Gastroesophageal sphincter (tissue), 3 donors: ENCODE results near the gene SPATC1L.
"Not testable (repeated sequence)": the region's sequence is repeated elsewhere in the genome, so short reads cannot be mapped to it uniquely, and the experiment has no call there.

Experiments used
- CTCF ChIP-seq, 4 experiments: fragments of 200-600 bp in 2 of 4; fragments of 450-650 bp in 2 of 4; sonication (generic) in 1 of 4; IDR thresholded peaks; one replicate each; pipeline ENCODE4 v1.5.1; 2017 to 2019; ENCODE audit warnings: antibody characterized with exemption in 4 of 4, mild to moderate bottlenecking in 2 of 4, moderate library complexity in 2 of 4
- EP300 ChIP-seq: sonication (generic); formaldehyde crosslinking; IDR thresholded peaks from one replicate; pipeline ENCODE4 v1.6.1; 2017; ENCODE audit warnings: antibody characterized with exemption, mild to moderate bottlenecking
- POLR2A ChIP-seq, 2 donors: fragments of 450-650 bp; IDR thresholded peaks; one replicate each; pipeline ENCODE4 v1.6.1; 2017; ENCODE audit warnings: antibody characterized with exemption in 2 of 2, mild to moderate bottlenecking in 2 of 2, moderate library complexity in 1 of 2

GRCh38 chr21:46170436-46171193, 13.6 kb downstream of the SPATC1L start:
- TF ChIP-seq CTCF (IDR thresholded peaks at IDR 0.05); POLR2A (IDR thresholded peaks at IDR 0.05); EP300: not testable (repeated sequence)
